H1 (cell line): ENCODE measurements around the gene ABL1. TPM values are rescaled to one million over a fixed set of nuclear protein-coding genes. Genes with fewer than 3 reads are reported as not detected.

Source experiments
- CTCF ChIA-PET: fragments of 300-600 bp; sonication (Branson Sonifier 250); formaldehyde crosslinking; loops from one replicate; lab custom pipeline; 2021; ENCODE audit not compliant: partially characterized antibody; lab: Charles Lee
- POLR2A ChIA-PET: fragments of 300-600 bp; sonication (Branson Sonifier 250); formaldehyde crosslinking; loops from one replicate; lab custom pipeline; 2021; ENCODE audit warnings: inconsistent platforms; ENCODE audit not compliant: partially characterized antibody; lab: Charles Lee
- DNase-seq, 2 experiments: peaks; one replicate each; pipeline versions ENCODE4 v3.0.0 to v3.0.0-alpha.2; 2010 to 2022; ENCODE audit warnings: low spot score in 2 of 2, low read depth in 1 of 2, mixed read lengths in 1 of 2
- FAIRE-seq: peaks from 2 replicates; lab custom pipeline; 2011; peaks lifted over from hg19 to GRCh38; lab: Jason Lieb, UNC
- H2AFZ ChIP-seq: 2 replicates; pipeline ENCODE4 v1.8.1; 2012; ENCODE audit warnings: low read length, inconsistent platforms
- H2AK5ac ChIP-seq: 2 replicates; pipeline ENCODE4 v1.6.1; 2013; ENCODE audit warnings: low read depth, low read length
- H2BK120ac ChIP-seq: replicated peaks from 2 replicates; pipeline ENCODE3; 2013; ENCODE audit warnings: low read depth, low read length, inconsistent platforms
- H2BK12ac ChIP-seq: 2 replicates; pipeline ENCODE4 v1.6.1; 2013; ENCODE audit warnings: low read depth, low read length
- H2BK15ac ChIP-seq: 2 replicates; pipeline ENCODE4 v1.6.1; 2013; ENCODE audit warnings: low read length
- H2BK20ac ChIP-seq: 2 replicates; pipeline ENCODE4 v1.6.1; 2013; ENCODE audit warnings: low read length
- H2BK5ac ChIP-seq: 2 replicates; pipeline ENCODE4 v1.6.1; 2013; ENCODE audit warnings: low read depth, low read length
- H3K14ac ChIP-seq: 2 replicates; pipeline ENCODE4 v1.6.1; 2013; ENCODE audit warnings: inconsistent platforms; ENCODE audit not compliant: insufficient read length
- H3K18ac ChIP-seq: 2 replicates; pipeline ENCODE4 v1.6.1; 2013; ENCODE audit warnings: low read length; ENCODE audit errors: extremely low read depth
- H3K23ac ChIP-seq: 2 replicates; pipeline ENCODE4 v1.6.1; 2013; ENCODE audit warnings: inconsistent platforms; ENCODE audit not compliant: insufficient read length
- H3K23me2 ChIP-seq: 2 replicates; pipeline ENCODE4 v1.6.1; 2013; ENCODE audit warnings: low read depth, low read length
- H3K27ac ChIP-seq: 2 replicates; pipeline ENCODE4 v1.6.1; 2011; ENCODE audit warnings: low read depth, low read length, inconsistent platforms
- H3K27me3 ChIP-seq, 4 experiments: replicated peaks in 1 of 4; 1 replicate in 1 of 4; 2 replicates in 3 of 4; pipeline versions ENCODE4 v1.6.1 to v1.8.1; 2011 to 2013; ENCODE audit warnings: low read length in 3 of 4, mild to moderate bottlenecking in 3 of 4, inconsistent platforms in 2 of 4, mixed read lengths in 2 of 4, moderate library complexity in 1 of 4; ENCODE audit not compliant: control insufficient read depth in 3 of 4, insufficient read depth in 3 of 4; ENCODE audit errors: extremely low read depth in 1 of 4
- H3K36me3 ChIP-seq, 4 experiments: 2 replicates each; pipeline versions ENCODE4 v1.6.1 to v1.8.1; 2011 to 2013; ENCODE audit warnings: mild to moderate bottlenecking in 4 of 4, low read length in 3 of 4, moderate library complexity in 2 of 4, control low read depth in 1 of 4, inconsistent platforms in 1 of 4; ENCODE audit not compliant: insufficient read depth in 4 of 4, control insufficient read depth in 2 of 4
- H3K4ac ChIP-seq: replicated peaks from 2 replicates; pipeline ENCODE3; 2013; ENCODE audit warnings: low read length, low read depth, mixed read lengths, inconsistent platforms; ENCODE audit not compliant: insufficient read length
- H3K4me1 ChIP-seq, 4 experiments: replicated peaks in 1 of 4; 1 replicate in 1 of 4; 2 replicates in 3 of 4; pipeline versions ENCODE4 v1.6.1 to v1.8.1; 2011 to 2013; ENCODE audit warnings: low read length in 3 of 4, inconsistent platforms in 2 of 4, mixed read lengths in 1 of 4; ENCODE audit not compliant: insufficient read depth in 4 of 4, control insufficient read depth in 3 of 4
- H3K4me2 ChIP-seq, 2 experiments: 2 replicates each; pipeline versions ENCODE4 v1.6.1 to v1.8.1; 2011 to 2013; ENCODE audit warnings: low read depth in 2 of 2, low read length in 2 of 2, control low read depth in 1 of 2, inconsistent platforms in 1 of 2, mild to moderate bottlenecking in 1 of 2; ENCODE audit not compliant: insufficient read depth in 1 of 2
- H3K4me3 ChIP-seq, 4 experiments: fragments of 200-600, 300-600 bp in 1 of 4; sonication (generic), shearing (Covaris generic), sonication (Bioruptor Twin) in 1 of 4; 2 replicates each; pipeline versions ENCODE4 v1.5.1 to v1.8.1; 2011 to 2016; ENCODE audit warnings: low read length in 4 of 4, low read depth in 3 of 4, control low read depth in 2 of 4, inconsistent platforms in 2 of 4, mild to moderate bottlenecking in 2 of 4, mixed read lengths in 1 of 4, moderate library complexity in 1 of 4; ENCODE audit not compliant: insufficient read depth in 2 of 4; ENCODE audit errors: extremely low read depth in 1 of 4
- H3K56ac ChIP-seq: replicated peaks from 2 replicates; pipeline ENCODE3; 2013; ENCODE audit warnings: low read depth, mild to moderate bottlenecking, mixed read lengths, low read length, inconsistent platforms; ENCODE audit not compliant: insufficient read length
- H3K79me1 ChIP-seq: 2 replicates; pipeline ENCODE4 v1.6.1; 2013; ENCODE audit warnings: low read depth, low read length, control low read depth
- H3K79me2 ChIP-seq, 2 experiments: 2 replicates each; pipeline versions ENCODE4 v1.6.1 to v1.8.1; 2012 to 2013; ENCODE audit warnings: low read length in 2 of 2, mild to moderate bottlenecking in 2 of 2, inconsistent platforms in 1 of 2; ENCODE audit not compliant: insufficient read depth in 2 of 2, control insufficient read depth in 1 of 2
- H3K9ac ChIP-seq, 4 experiments: replicated peaks in 1 of 4; 1 replicate in 1 of 4; 2 replicates in 3 of 4; pipeline versions ENCODE4 v1.6.1 to v1.8.1; 2011 to 2013; ENCODE audit warnings: low read depth in 3 of 4, low read length in 3 of 4, control low read depth in 2 of 4, mild to moderate bottlenecking in 2 of 4, moderate library complexity in 2 of 4, inconsistent platforms in 1 of 4; ENCODE audit errors: extremely low read depth in 1 of 4
- H3K9me3 ChIP-seq, 2 experiments: 2 replicates each; pipeline versions ENCODE4 v1.6.1 to v1.8.1; 2012 to 2013; ENCODE audit warnings: mild to moderate bottlenecking in 2 of 2, moderate library complexity in 2 of 2, control low read depth in 1 of 2, inconsistent platforms in 1 of 2, low read depth in 1 of 2, low read length in 1 of 2, mixed read lengths in 1 of 2; ENCODE audit not compliant: insufficient read depth in 2 of 2
- H4K20me1 ChIP-seq, 2 experiments: replicated peaks in 1 of 2; 2 replicates each; pipeline versions ENCODE3 to v1.8.1; 2011 to 2013; ENCODE audit warnings: inconsistent platforms in 2 of 2, low read length in 2 of 2, mild to moderate bottlenecking in 1 of 2; ENCODE audit not compliant: insufficient read depth in 2 of 2, control insufficient read depth in 1 of 2
- H4K5ac ChIP-seq: 2 replicates; pipeline ENCODE4 v1.6.1; 2013; ENCODE audit warnings: low read length, low read depth, mixed read lengths, inconsistent platforms; ENCODE audit not compliant: insufficient read length
- H4K8ac ChIP-seq: 2 replicates; pipeline ENCODE4 v1.8.0; 2013; ENCODE audit warnings: mild to moderate bottlenecking, moderate library complexity, low read length, inconsistent platforms; ENCODE audit not compliant: insufficient read depth; ENCODE audit errors: extremely low read depth
- H4K91ac ChIP-seq: replicated peaks from 2 replicates; pipeline ENCODE3; 2013; ENCODE audit warnings: low read length, mixed read lengths, inconsistent platforms; ENCODE audit not compliant: insufficient read length
- CHD2 ChIP-seq: IDR thresholded peaks from 2 replicates; pipeline ENCODE4 v1.6.1; 2012; ENCODE audit warnings: low read length, improper control_type of control experiment
- CREB1 ChIP-seq: IDR thresholded peaks from 2 replicates; pipeline ENCODE4 v1.6.1; 2012; ENCODE audit warnings: inconsistent platforms
- EGR1 ChIP-seq: IDR thresholded peaks from 2 replicates; pipeline ENCODE4 v1.6.1; 2011; ENCODE audit warnings: low read depth, low read length, borderline replicate concordance
- EZH2 ChIP-seq: fragments of 200-600 bp; sonication (generic); IDR thresholded peaks from 2 replicates; pipeline ENCODE4 v1.7.1; 2012; ENCODE audit warnings: low read depth, mild to moderate bottlenecking, moderate library complexity, low read length, inconsistent platforms; ENCODE audit not compliant: severe bottlenecking
- GTF2F1 ChIP-seq: IDR thresholded peaks from 2 replicates; pipeline ENCODE4 v1.6.1; 2012; ENCODE audit warnings: low read depth, low read length, improper control_type of control experiment, borderline replicate concordance
- KDM5A ChIP-seq: fragments of 200-600 bp; IDR thresholded peaks from 2 replicates; pipeline ENCODE4 v1.7.1; 2012; ENCODE audit warnings: mild to moderate bottlenecking, low read length, inconsistent platforms, mixed read lengths
- POU5F1 ChIP-seq: IDR thresholded peaks from 2 replicates; pipeline ENCODE4 v1.6.1; 2011; ENCODE audit warnings: low read depth, mild to moderate bottlenecking, low read length, moderate library complexity
- RNF2 ChIP-seq: fragments of 200-900, 300-1000 bp; sonication (generic); IDR thresholded peaks from 2 replicates; pipeline ENCODE4 v1.7.1; 2016; ENCODE audit warnings: borderline replicate concordance, low read depth, mild to moderate bottlenecking, antibody characterized with exemption, low read length; ENCODE audit not compliant: poor library complexity, severe bottlenecking; ENCODE audit errors: missing control alignments
- SUZ12 ChIP-seq: fragments of 200-600 bp; sonication (generic); IDR thresholded peaks from 2 replicates; pipeline ENCODE4 v1.6.1; 2012; ENCODE audit warnings: mild to moderate bottlenecking, inconsistent platforms, low read length, moderate library complexity, mixed read lengths
- ZNF274 ChIP-seq: IDR thresholded peaks from 2 replicates; pipeline ENCODE4 v1.7.0; 2012; ENCODE audit warnings: low read length, borderline replicate concordance; ENCODE audit errors: extremely low read depth
- WGBS, 2 experiments: shearing (Covaris generic) in 1 of 2; methylation state at CpG; one replicate each; pipeline versions ENCODE4 v1.1.6 to v1.1.7; 2013 to 2015; ENCODE audit warnings: low lambda C conversion rate in 2 of 2, mixed read lengths in 2 of 2, inconsistent platforms in 1 of 2, low coverage in 1 of 2, missing lambda C conversion rate in 1 of 2; ENCODE audit not compliant: insufficient replicate concordance in 2 of 2, insufficient coverage in 1 of 2, insufficient read length in 1 of 2; ENCODE audit errors: extremely low coverage in 1 of 2, missing lambda C conversion rate in 1 of 2; 5-methylcytosine and 5-hydroxymethylcytosine counted together
- polyA plus RNA-seq, 7 experiments: library from polyadenylated mRNA; depleted of rRNA in 3 of 7; stranded (reverse) in 5 of 7; unstranded in 2 of 7; fragments of >200 nt in 5 of 7; fragments of 200-250 nt in 2 of 7; gene quantifications; 1 replicate in 5 of 7; 2 replicates in 1 of 7; 4 replicates in 1 of 7; pipeline versions ENCODE4 v1.2.1 to v1.2.3, GENCODE V29; 2011 to 2013; ENCODE audit warnings: missing spikeins in 2 of 7, mixed read lengths in 2 of 7
- total RNA-seq: library from RNA; stranded (reverse); fragmentation: NEBNext Ultra II Directional; extraction: Animal tissue kit (Norgen Biotek cat#: 25700); gene quantifications from 2 replicates; pipeline ENCODE4 v1.2.1, GENCODE V29; 2021
- TF ChIP-seq, protein P1 (sequence below): IDR thresholded peaks from 2 replicates; pipeline ENCODE4 v1.6.1; 2012; ENCODE audit warnings: inconsistent platforms

Gene ABL1
- total and polyA plus RNA-seq, 2 of the 8 experiments (the other 6 are each of a cell fraction or from before 2014, with no cell fraction given): 35.3 to 104 TPM

DNA sequence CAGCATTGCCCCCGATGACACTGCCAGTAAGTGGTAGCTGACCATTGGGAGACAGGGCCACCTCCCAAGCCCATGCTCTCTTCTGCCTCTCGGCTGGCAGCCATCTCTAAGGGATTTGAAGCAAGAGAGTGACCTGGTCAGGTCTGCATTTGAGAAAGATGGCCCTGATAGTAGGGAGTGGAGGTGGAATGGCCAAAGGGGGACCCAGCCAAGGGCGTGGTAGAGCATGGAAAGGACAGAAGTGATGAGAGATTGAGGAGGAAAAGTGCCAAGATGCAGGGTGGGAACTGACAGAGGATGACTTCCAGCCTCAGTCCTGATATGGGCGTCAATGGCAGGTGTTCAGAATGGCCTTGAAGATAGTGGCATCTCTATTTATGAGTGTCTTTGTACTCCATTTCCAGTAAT, 9.0 kb downstream of the ABL1 start:
- H3K56ac ChIP-seq: no peak overlapping the region
- no peak overlapping the region; the same call in 1 of the 2 replicates for H3K27ac ChIP-seq
- DNase-seq (no peak), FAIRE-seq (no peak)
- peaks cover 4 to 11% of the 10 kb centered on the region in 2 experiments for H4K20me1 ChIP-seq
- H2AK5ac ChIP-seq: 0 out of 2 replicates have a peak overlapping the region, but pooled peaks have one; percentile 24
- H3K4me3 ChIP-seq: no peak overlapping the region
- no peak overlapping the region for H3K23ac ChIP-seq
- H3K18ac ChIP-seq: no peak overlapping the region
- H2BK12ac ChIP-seq: peak overlapping the region; percentile 31; the same call in 1 of the 2 replicates
- 0 out of 2 replicates have a peak overlapping the region, but pooled peaks have one; percentile 27 for H2BK5ac ChIP-seq
- peaks cover 5 to 34% (median 18%) of the 10 kb centered on the region in 4 experiments for H3K4me1 ChIP-seq
- POLR2A ChIA-PET: interaction anchor here (0.9 to 1.9 kb wide), 2 partner anchors 8 to 14 kb away, joined by 3 to 10 read pairs; partner anchors contain the start of gene ABL1
- H3K9me3 ChIP-seq: no peaks in the 10 kb centered on the region
- H3K79me1 ChIP-seq: peaks cover 14% of the 10 kb centered on the region
- H3K9ac ChIP-seq: no peak overlapping the region
- H3K4me2 ChIP-seq: no peak overlapping the region
- CTCF ChIA-PET: interaction anchor here (1.4 kb wide), 1 partner anchor 71 kb away, joined by 4 read pairs; no protein-coding TSS in a partner anchor
- H2AFZ ChIP-seq: no peak overlapping the region
- H3K14ac ChIP-seq: no peak overlapping the region
- WGBS, 2 experiments: 91% methylated on average over 4 of the region's 4 CpGs; no CpG with 5 or more reads in 1 of the 2 experiments
- H3K4ac ChIP-seq: no peak overlapping the region
- H3K27me3 ChIP-seq: no peaks in the 10 kb centered on the region
- no peaks in the 10 kb centered on the region; the same call in 1 of the 2 replicates for H3K23me2 ChIP-seq
- H4K5ac ChIP-seq: no peak overlapping the region
- no peak overlapping the region for H2BK20ac ChIP-seq
- no peak overlapping the region for H4K8ac ChIP-seq
- H4K91ac ChIP-seq: no peak overlapping the region
- H3K79me2 ChIP-seq: peaks cover 16 to 94% of the 10 kb centered on the region in 2 experiments
- no peak overlapping the region for H2BK15ac ChIP-seq
- no peaks in the 10 kb centered on the region for H3K36me3 ChIP-seq
- no peak overlapping the region for H2BK120ac ChIP-seq
- TF ChIP-seq ZNF274: no peak
- TF ChIP-seq CREB1: no peak
- no peak for TF ChIP-seq CHD2
- TF ChIP-seq, protein P1, sequence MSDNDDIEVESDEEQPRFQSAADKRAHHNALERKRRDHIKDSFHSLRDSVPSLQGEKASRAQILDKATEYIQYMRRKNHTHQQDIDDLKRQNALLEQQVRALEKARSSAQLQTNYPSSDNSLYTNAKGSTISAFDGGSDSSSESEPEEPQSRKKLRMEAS: no peak
- no peak for TF ChIP-seq POU5F1
- no peak for TF ChIP-seq SUZ12
- TF ChIP-seq RNF2: no peak
- no peak for TF ChIP-seq EZH2
- no peak for TF ChIP-seq GTF2F1
- TF ChIP-seq EGR1: no peak
- no peak for TF ChIP-seq KDM5A
